HepG2 (cell line): ENCODE results near the gene ANP32B.

Experiments used
- CCAR2 ChIP-seq: fragments of 200-400 bp; formaldehyde crosslinking; optimal IDR thresholded peaks from 2 replicates; pipeline ENCODE3; 2018; ENCODE audit warnings: low read depth, mild to moderate bottlenecking, low read length, moderate library complexity
- CTCF ChIP-seq: sonication (generic); formaldehyde crosslinking; IDR thresholded peaks from 2 replicates; pipeline ENCODE4 v1.5.0; 2020; ENCODE audit warnings: mild to moderate bottlenecking, missing genetic modification reagents, moderate library complexity
- EZH2 ChIP-seq: conservative IDR thresholded peaks from 2 replicates; pipeline ENCODE4 v1.6.1; 2012; ENCODE audit warnings: mild to moderate bottlenecking, low read depth, low read length, moderate library complexity
- FOXK2 ChIP-seq: fragments of 450-650 bp; IDR thresholded peaks from 2 replicates; pipeline ENCODE4 v1.6.1; 2016
- MZF1 ChIP-seq: sonication (generic); formaldehyde crosslinking; IDR thresholded peaks from 2 replicates; pipeline ENCODE4 v1.8.1; 2023; ENCODE audit warnings: mild to moderate bottlenecking, missing genetic modification reagents, borderline replicate concordance
- PTBP1 ChIP-seq: fragments of 200-400 bp; formaldehyde crosslinking; IDR thresholded peaks from 2 replicates; pipeline ENCODE4 v1.6.1; 2018; ENCODE audit warnings: low read length, low read depth; ENCODE audit not compliant: poor library complexity, severe bottlenecking
- RFX5 ChIP-seq: IDR thresholded peaks from 2 replicates; pipeline ENCODE4 v1.6.1; 2011; ENCODE audit warnings: low read depth, low read length, improper control_type of control experiment
- TCF7L2 ChIP-seq: IDR thresholded peaks from 2 replicates; pipeline ENCODE4 v1.6.1; 2011; ENCODE audit warnings: mild to moderate bottlenecking, low read depth, low read length, moderate library complexity
- XRCC5 ChIP-seq: fragments of 200-400 bp; formaldehyde crosslinking; optimal IDR thresholded peaks from 2 replicates; pipeline ENCODE3; 2017; ENCODE audit warnings: mild to moderate bottlenecking, low read length
- ZBTB43 ChIP-seq: sonication (generic); formaldehyde crosslinking; conservative IDR thresholded peaks from 2 replicates; pipeline ENCODE4 v1.4.0; 2020; ENCODE audit warnings: missing genetic modification reagents
- ZNF383 ChIP-seq: sonication (generic); formaldehyde crosslinking; IDR thresholded peaks from 2 replicates; pipeline ENCODE4 v1.4.0; 2020; ENCODE audit warnings: missing genetic modification reagents, mild to moderate bottlenecking, borderline replicate concordance
- ZNF704 ChIP-seq: sonication (generic); formaldehyde crosslinking; IDR thresholded peaks from 2 replicates; pipeline ENCODE4 v1.8.1; 2023; ENCODE audit warnings: mild to moderate bottlenecking, inconsistent platforms, moderate library complexity, missing genetic modification reagents, borderline replicate concordance
- ZNF746 ChIP-seq: sonication (generic); formaldehyde crosslinking; IDR thresholded peaks from 2 replicates; pipeline ENCODE4 v1.8.0; 2022; ENCODE audit warnings: mild to moderate bottlenecking, missing genetic modification reagents
- ZNF841 ChIP-seq: sonication (generic); formaldehyde crosslinking; IDR thresholded peaks from 2 replicates; pipeline ENCODE4 v1.8.1; 2023; ENCODE audit warnings: missing genetic modification reagents, borderline replicate concordance

- TF ChIP-seq CTCF (CRISPR knock-in tag) (no peak), MZF1 (no peak), ZNF704 (CRISPR knock-in tag) (no peak), XRCC5 (no peak), CCAR2 (no peak), ZNF746 (no peak), FOXK2 (no peak), ZNF383 (CRISPR knock-in tag) (no peak), EZH2 (no peak), RFX5 (no peak), ZBTB43 (CRISPR knock-in tag) (no peak), TCF7L2 (no peak), ZNF841 (no peak), PTBP1 (no peak)
Measured at GRCh38 chr9:98031935-98032334, 48.8 kb downstream of the ANP32B start.
